ENCODE measurements around the gene EGFL7. TPM values are rescaled to one million over a fixed set of nuclear protein-coding genes. Genes with fewer than 3 reads are reported as not detected.

Gene EGFL7
- total RNA-seq, 1 donor from 2014 or later, result 7.0 TPM

GRCh38 chr9:136618580-136619547 lies 43.9 kb upstream of the EGFL7 start:
- no peaks in the 10 kb centered on the region for H3K36me3 Mint-ChIP-seq (ENCODE audit: low read depth)
- no peaks in the 10 kb centered on the region for H3K27me3 Mint-ChIP-seq (ENCODE audit: low read depth)
- peaks cover 13% of the 10 kb centered on the region for H3K4me1 Mint-ChIP-seq (ENCODE audit: low read depth)
- no peak for DNase-seq (ENCODE audit: low spot score)
- H3K9me3 Mint-ChIP-seq (ENCODE audit: low read depth), result no peaks in the 10 kb centered on the region
- H3K27ac Mint-ChIP-seq (ENCODE audit: unreplicated experiment), result no peak overlapping the region
- TF ChIP-seq, protein P1, sequence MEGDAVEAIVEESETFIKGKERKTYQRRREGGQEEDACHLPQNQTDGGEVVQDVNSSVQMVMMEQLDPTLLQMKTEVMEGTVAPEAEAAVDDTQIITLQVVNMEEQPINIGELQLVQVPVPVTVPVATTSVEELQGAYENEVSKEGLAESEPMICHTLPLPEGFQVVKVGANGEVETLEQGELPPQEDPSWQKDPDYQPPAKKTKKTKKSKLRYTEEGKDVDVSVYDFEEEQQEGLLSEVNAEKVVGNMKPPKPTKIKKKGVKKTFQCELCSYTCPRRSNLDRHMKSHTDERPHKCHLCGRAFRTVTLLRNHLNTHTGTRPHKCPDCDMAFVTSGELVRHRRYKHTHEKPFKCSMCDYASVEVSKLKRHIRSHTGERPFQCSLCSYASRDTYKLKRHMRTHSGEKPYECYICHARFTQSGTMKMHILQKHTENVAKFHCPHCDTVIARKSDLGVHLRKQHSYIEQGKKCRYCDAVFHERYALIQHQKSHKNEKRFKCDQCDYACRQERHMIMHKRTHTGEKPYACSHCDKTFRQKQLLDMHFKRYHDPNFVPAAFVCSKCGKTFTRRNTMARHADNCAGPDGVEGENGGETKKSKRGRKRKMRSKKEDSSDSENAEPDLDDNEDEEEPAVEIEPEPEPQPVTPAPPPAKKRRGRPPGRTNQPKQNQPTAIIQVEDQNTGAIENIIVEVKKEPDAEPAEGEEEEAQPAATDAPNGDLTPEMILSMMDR (IDR thresholded peaks at IDR 0.05), result no peak
- no peak overlapping the region for H3K4me3 Mint-ChIP-seq (ENCODE audit: unreplicated experiment)

DNA sequence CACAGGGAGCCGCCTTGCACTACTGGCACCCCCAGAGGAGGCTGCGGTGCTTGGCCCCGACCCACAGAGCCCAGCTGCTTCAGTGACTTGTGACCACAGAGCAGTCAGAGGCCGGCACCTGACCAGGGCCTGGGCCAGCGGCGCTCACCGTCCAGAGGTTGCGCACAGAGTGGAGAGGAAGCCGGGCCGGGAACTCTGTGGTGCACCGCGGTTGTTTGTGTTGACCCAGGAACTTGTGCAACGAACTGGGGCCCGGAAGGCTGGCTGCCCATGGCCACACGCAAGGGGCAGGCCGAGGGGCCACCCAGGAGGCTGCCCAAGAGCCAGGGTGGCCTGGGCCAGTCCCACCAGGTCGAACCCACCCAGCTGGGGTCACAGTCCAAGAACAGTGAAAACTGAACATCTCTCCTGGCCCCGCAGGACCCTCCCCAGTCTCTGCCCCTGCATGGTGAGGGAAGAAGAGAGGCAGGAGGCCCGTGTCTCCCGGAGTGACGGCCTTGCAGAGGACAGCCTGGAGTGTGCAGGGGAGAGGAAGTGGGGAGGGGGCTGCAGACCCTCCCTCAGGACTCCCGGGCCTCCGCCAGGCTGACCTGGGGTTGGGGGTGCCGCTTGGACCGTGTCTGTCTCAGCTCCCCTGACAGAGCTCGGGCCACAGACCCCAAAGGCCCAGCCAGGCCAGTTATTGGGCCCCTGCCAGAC lies 42.8 kb upstream of the EGFL7 start:
- H3K27me3 Mint-ChIP-seq (ENCODE audit: low read depth), result no peaks in the 10 kb centered on the region
- TF ChIP-seq, protein P1 (IDR thresholded peaks at IDR 0.05), result no peak
- H3K4me1 Mint-ChIP-seq (ENCODE audit: low read depth), result peaks cover 10% of the 10 kb centered on the region
- no peak overlapping the region for H3K4me3 Mint-ChIP-seq (ENCODE audit: unreplicated experiment)
- H3K27ac Mint-ChIP-seq (ENCODE audit: unreplicated experiment), result no peak overlapping the region
- H3K9me3 Mint-ChIP-seq (ENCODE audit: low read depth), result no peaks in the 10 kb centered on the region
- no peak for DNase-seq (ENCODE audit: low spot score)
- no peaks in the 10 kb centered on the region for H3K36me3 Mint-ChIP-seq (ENCODE audit: low read depth)

- TF ChIP-seq, protein P1 (IDR thresholded peaks at IDR 0.05), result no peak
- H3K36me3 Mint-ChIP-seq (ENCODE audit: low read depth), result no peaks in the 10 kb centered on the region
- no peaks in the 10 kb centered on the region for H3K27me3 Mint-ChIP-seq (ENCODE audit: low read depth)
- H3K4me3 Mint-ChIP-seq (ENCODE audit: unreplicated experiment), result no peak overlapping the region
- H3K27ac Mint-ChIP-seq (ENCODE audit: unreplicated experiment), result no peak overlapping the region
- peaks cover 10% of the 10 kb centered on the region for H3K4me1 Mint-ChIP-seq (ENCODE audit: low read depth)
- DNase-seq (ENCODE audit: low spot score), result no peak
- H3K9me3 Mint-ChIP-seq (ENCODE audit: low read depth), result no peaks in the 10 kb centered on the region
Measured at GRCh38 chr9:136620441-136621018, 42.2 kb upstream of the EGFL7 start.

DNA sequence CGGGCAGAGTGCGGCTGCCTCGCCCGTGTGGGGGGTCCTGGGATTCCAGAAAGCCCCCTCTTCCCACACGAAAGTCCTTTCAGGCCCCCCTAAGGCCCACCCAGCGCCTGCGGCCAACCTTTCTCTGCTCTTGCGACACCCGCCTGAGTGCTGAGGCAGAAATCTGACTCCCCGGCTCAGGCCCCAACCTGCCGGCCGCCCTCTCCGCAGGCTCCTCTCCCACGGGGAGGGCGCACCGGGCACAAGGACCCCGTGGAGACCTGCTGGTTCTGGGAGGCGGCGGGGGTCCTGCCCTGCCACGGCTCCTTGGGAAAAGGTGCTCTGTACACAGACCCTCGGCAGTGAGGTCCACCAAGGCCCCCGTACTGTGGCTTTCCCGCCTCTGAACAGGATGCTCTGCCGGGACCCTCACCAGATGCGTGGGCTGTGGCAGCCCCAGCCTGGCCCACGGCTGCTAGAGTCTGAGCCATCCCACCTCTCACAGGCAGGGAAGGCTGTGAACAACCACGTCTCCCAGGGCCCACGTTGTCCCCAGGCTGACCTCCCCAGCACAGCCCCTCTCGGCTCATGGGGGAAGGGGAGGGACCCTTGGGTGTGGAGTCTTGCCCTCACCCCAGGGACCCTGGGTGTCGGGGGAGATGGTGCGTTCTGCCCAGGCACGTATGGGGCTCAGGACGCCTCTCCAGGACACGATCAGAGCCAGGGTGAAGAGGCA lies 41.5 kb upstream of the EGFL7 start:
- no peaks in the 10 kb centered on the region for H3K27me3 Mint-ChIP-seq (ENCODE audit: low read depth)
- peaks cover 13% of the 10 kb centered on the region for H3K4me1 Mint-ChIP-seq (ENCODE audit: low read depth)
- H3K36me3 Mint-ChIP-seq (ENCODE audit: low read depth), result no peaks in the 10 kb centered on the region
- DNase-seq (ENCODE audit: low spot score), result no peak
- TF ChIP-seq, protein P1 (IDR thresholded peaks at IDR 0.05), result no peak
- H3K9me3 Mint-ChIP-seq (ENCODE audit: low read depth), result no peaks in the 10 kb centered on the region
- no peak overlapping the region for H3K27ac Mint-ChIP-seq (ENCODE audit: unreplicated experiment)
- no peak overlapping the region for H3K4me3 Mint-ChIP-seq (ENCODE audit: unreplicated experiment)

DNA sequence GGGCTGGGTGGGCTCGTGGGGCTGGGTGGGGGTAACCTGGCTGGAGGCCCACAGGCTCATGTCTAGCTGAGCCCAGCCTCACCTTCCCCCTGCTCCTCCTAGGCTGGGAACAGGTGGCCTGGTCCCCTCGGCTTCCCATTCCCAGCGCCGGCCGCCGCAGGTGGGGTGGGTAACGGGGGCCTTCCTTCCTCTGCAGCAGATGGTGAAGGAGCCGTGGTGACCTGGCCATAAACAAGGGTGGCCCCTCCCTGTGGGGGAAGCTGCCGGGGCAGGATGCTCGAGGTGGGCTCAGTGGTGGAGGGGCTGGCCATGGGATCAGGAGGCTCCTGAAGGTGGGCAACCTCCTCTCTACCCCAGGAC lies 41.0 kb upstream of the EGFL7 start:
- H3K27me3 Mint-ChIP-seq (ENCODE audit: low read depth), result no peaks in the 10 kb centered on the region
- TF ChIP-seq, protein P1 (IDR thresholded peaks at IDR 0.05), result no peak
- no peak for DNase-seq (ENCODE audit: low spot score)
- no peaks in the 10 kb centered on the region for H3K36me3 Mint-ChIP-seq (ENCODE audit: low read depth)
- H3K4me1 Mint-ChIP-seq (ENCODE audit: low read depth), result peaks cover 13% of the 10 kb centered on the region
- H3K27ac Mint-ChIP-seq (ENCODE audit: unreplicated experiment), result no peak overlapping the region
- no peak overlapping the region for H3K4me3 Mint-ChIP-seq (ENCODE audit: unreplicated experiment)
- no peaks in the 10 kb centered on the region for H3K9me3 Mint-ChIP-seq (ENCODE audit: low read depth)
